K562 (cell line): Measurements from ENCODE around the gene MIEN1. TPM values are rescaled to one million over a fixed set of nuclear protein-coding genes. Genes with fewer than 3 reads are reported as not detected.

Experiments used
- ATAC-seq: fragments of 200-7000 bp; cut with Tn5 transposase; 3 replicates; pipeline ENCODE4 v1.9.1; 2020; ENCODE audit warnings: moderate library complexity
- BruUV-seq: library from RNA; stranded (reverse); fragments of 400-500 nt; replicated peaks from 2 replicates; lab custom pipeline; 2021; lab: Mats Ljungman, UMichigan
- CTCF ChIA-PET: fragments of 300-600 bp; formaldehyde crosslinking; extraction: SDS; loops from one replicate; lab custom pipeline; 2021; ENCODE audit warnings: low intra/inter-chr PET ratio; lab: Yijun Ruan, JAX
- POLR2A ChIA-PET: fragments of 300-600, 350-650 bp; sonication (Branson Sonifier 250); formaldehyde crosslinking; extraction: SDS; loops from one replicate; lab custom pipeline; 2021; ENCODE audit warnings: antibody characterized with exemption, inconsistent platforms; lab: Yijun Ruan, JAX
- DNase-seq, 4 experiments: peaks; one replicate each; pipeline versions ENCODE4 v3.0.0 to v3.0.0-alpha.2; 2011 to 2018; ENCODE audit warnings: low spot score in 3 of 4, mixed read lengths in 3 of 4; ENCODE audit errors: extremely low read depth in 1 of 4
- FAIRE-seq: peaks from 2 replicates; lab custom pipeline; 2011; peaks lifted over from hg19 to GRCh38; lab: Jason Lieb, UNC
- H2AFZ ChIP-seq: 2 replicates; pipeline ENCODE4 v1.6.0; 2011; ENCODE audit warnings: low read depth, low read length, control low read depth, inconsistent platforms
- H3K27ac ChIP-seq: fragments of 200-600 bp; 3 replicates; pipeline ENCODE4 v1.8.0; 2011; ENCODE audit warnings: low read depth, mild to moderate bottlenecking, control low read depth, inconsistent platforms, low read length, moderate library complexity, mixed read lengths; ENCODE audit errors: extremely low read depth
- H3K27me3 ChIP-seq, 2 experiments: fragments of 300-600 bp in 1 of 2; 2 replicates in 1 of 2; 3 replicates in 1 of 2; pipeline versions ENCODE4 v1.6.0 to v1.8.0; 2011; ENCODE audit warnings: inconsistent platforms in 2 of 2, low read length in 2 of 2, mild to moderate bottlenecking in 1 of 2, mixed read lengths in 1 of 2, moderate library complexity in 1 of 2; ENCODE audit not compliant: control insufficient read depth in 2 of 2, insufficient read depth in 2 of 2
- H3K36me3 ChIP-seq: fragments of 300-600 bp; 3 replicates; pipeline ENCODE4 v1.8.0; 2011; ENCODE audit warnings: mild to moderate bottlenecking, low read length, inconsistent platforms; ENCODE audit not compliant: control insufficient read depth, insufficient read depth
- H3K4me1 ChIP-seq, 2 experiments: fragments of 200-600 bp in 1 of 2; replicated peaks in 1 of 2; 2 replicates in 1 of 2; 3 replicates in 1 of 2; pipeline versions ENCODE4 v1.5.1 to v1.8.0; 2011; ENCODE audit warnings: inconsistent platforms in 2 of 2, low read length in 2 of 2, mild to moderate bottlenecking in 1 of 2, mixed read lengths in 1 of 2, moderate library complexity in 1 of 2; ENCODE audit not compliant: control insufficient read depth in 2 of 2, insufficient read depth in 2 of 2
- H3K4me2 ChIP-seq: 2 replicates; pipeline ENCODE4 v1.6.1; 2011; ENCODE audit warnings: low read length, control low read depth, inconsistent platforms, mixed read lengths; ENCODE audit not compliant: insufficient read depth
- H3K4me3 ChIP-seq: fragments of 200-600 bp; sonication (generic), shearing (Covaris generic); 2 replicates; pipeline ENCODE4 v1.5.1; 2016; ENCODE audit warnings: control low read depth, inconsistent platforms
- H3K79me2 ChIP-seq: fragments of 200-600 bp; 3 replicates; pipeline ENCODE4 v1.8.0; 2011; ENCODE audit warnings: low read length, inconsistent platforms; ENCODE audit not compliant: control insufficient read depth, insufficient read depth
- H3K9ac ChIP-seq, 2 experiments: 2 replicates each; pipeline versions ENCODE4 v1.6.0 to v1.6.1; 2011; ENCODE audit warnings: low read depth in 2 of 2, low read length in 2 of 2, control low read depth in 1 of 2, inconsistent platforms in 1 of 2, mild to moderate bottlenecking in 1 of 2, mixed read lengths in 1 of 2; ENCODE audit not compliant: insufficient read depth in 1 of 2
- H3K9me1 ChIP-seq: one replicate; pipeline ENCODE4 v1.6.0; 2011; ENCODE audit warnings: inconsistent platforms, mild to moderate bottlenecking, low read length, moderate library complexity; ENCODE audit not compliant: control insufficient read depth, insufficient read depth
- H3K9me3 ChIP-seq: replicated peaks from 2 replicates; pipeline ENCODE4 v1.5.1; 2011; ENCODE audit warnings: low read depth, low read length, inconsistent platforms; ENCODE audit not compliant: control insufficient read depth, insufficient read depth
- H4K20me1 ChIP-seq: replicated peaks from 2 replicates; pipeline ENCODE4 v1.6.1; 2011; ENCODE audit warnings: low read length, inconsistent platforms, mixed read lengths; ENCODE audit not compliant: control insufficient read depth, insufficient read depth
- ATF3 ChIP-seq, 2 experiments: fragments of 450-650 bp in 1 of 2; sonication (generic) in 1 of 2; formaldehyde crosslinking in 1 of 2; IDR thresholded peaks in 1 of 2; conservative IDR thresholded peaks in 1 of 2; 2 replicates each; pipeline versions ENCODE4 v1.6.1 to v1.8.1; 2016 to 2023; ENCODE audit warnings: mild to moderate bottlenecking in 2 of 2, moderate library complexity in 2 of 2, inconsistent platforms in 1 of 2, missing genetic modification reagents in 1 of 2
- BRD4 ChIP-seq: fragments of 200-600 bp; sonication (generic); IDR thresholded peaks from 2 replicates; pipeline ENCODE4 v1.6.1; 2017; ENCODE audit warnings: inconsistent platforms
- FOSL1 ChIP-seq: fragments of 200-800 bp; sonication (Bioruptor generic); conservative IDR thresholded peaks from 2 replicates; pipeline ENCODE4 v1.6.1; 2016; ENCODE audit warnings: missing genetic modification characterization, missing compliant biosample characterization
- FOXK2 ChIP-seq, 2 experiments: fragments of 450-650 bp; IDR thresholded peaks in 1 of 2; conservative IDR thresholded peaks in 1 of 2; 2 replicates each; pipeline ENCODE4 v1.6.1; 2016; ENCODE audit warnings: low read depth in 2 of 2, mild to moderate bottlenecking in 1 of 2
- FUS ChIP-seq: fragments of 200-400 bp; formaldehyde crosslinking; optimal IDR thresholded peaks from 2 replicates; pipeline ENCODE3; 2017; ENCODE audit warnings: low read depth, low read length
- HNRNPLL ChIP-seq: fragments of 200-400 bp; formaldehyde crosslinking; IDR thresholded peaks from 2 replicates; pipeline ENCODE4 v1.6.1; 2017; ENCODE audit warnings: low read length, low read depth, mild to moderate bottlenecking; ENCODE audit not compliant: poor library complexity, severe bottlenecking
- JUN ChIP-seq, 2 experiments: sonication (generic) in 1 of 2; formaldehyde crosslinking in 1 of 2; IDR thresholded peaks; 2 replicates each; pipeline versions ENCODE4 v1.6.1 to v1.8.0; 2012 to 2022; ENCODE audit warnings: borderline replicate concordance in 2 of 2, mild to moderate bottlenecking in 2 of 2, improper control_type of control experiment in 1 of 2, low read depth in 1 of 2, low read length in 1 of 2, missing genetic modification reagents in 1 of 2
- LEF1 ChIP-seq: fragments of 450-650 bp; IDR thresholded peaks from 2 replicates; pipeline ENCODE4 v1.6.1; 2016; ENCODE audit warnings: mild to moderate bottlenecking
- MCM7 ChIP-seq, 2 experiments: fragments of 450-650 bp; IDR thresholded peaks; 2 replicates each; pipeline ENCODE4 v1.6.1; 2016 to 2018
- MEIS2 ChIP-seq: fragments of 450-650 bp; IDR thresholded peaks from 2 replicates; pipeline ENCODE4 v1.6.1; 2014; ENCODE audit warnings: mild to moderate bottlenecking; ENCODE audit not compliant: partially characterized antibody
- PKNOX1 ChIP-seq: fragments of 450-650 bp; IDR thresholded peaks from 2 replicates; pipeline ENCODE4 v1.6.1; 2016
- POLR2H ChIP-seq: IDR thresholded peaks from 2 replicates; pipeline ENCODE4 v1.6.1; 2016; ENCODE audit warnings: missing genetic modification characterization, low read depth, mild to moderate bottlenecking, control low read depth, missing compliant biosample characterization, moderate library complexity
- TAF9B ChIP-seq: fragments of 450-650 bp; IDR thresholded peaks from 2 replicates; pipeline ENCODE4 v1.6.1; 2018; ENCODE audit warnings: mild to moderate bottlenecking; ENCODE audit not compliant: partially characterized antibody
- ZFP36 ChIP-seq: fragments of 150-350 bp; IDR thresholded peaks from 2 replicates; pipeline ENCODE4 v1.6.1; 2018; ENCODE audit warnings: low read length, low read depth; ENCODE audit not compliant: partially characterized antibody
- ZFP91 ChIP-seq: sonication (generic); formaldehyde crosslinking; IDR thresholded peaks from 2 replicates; pipeline ENCODE4 v1.8.0; 2022; ENCODE audit warnings: mild to moderate bottlenecking, missing genetic modification reagents
- ZNF41 ChIP-seq: fragments of 250-450 bp; sonication (Bioruptor Pico); conservative IDR thresholded peaks from 2 replicates; pipeline ENCODE4 v1.4.0; 2020; ENCODE audit warnings: mild to moderate bottlenecking
- WGBS: fragments of 100-300 bp; shearing (Covaris generic); methylation state at CpG from one replicate; pipeline ENCODE4 v1.1.6; 2016; ENCODE audit warnings: low coverage, mixed read lengths; ENCODE audit not compliant: insufficient coverage; ENCODE audit errors: missing lambda C conversion rate; 5-methylcytosine and 5-hydroxymethylcytosine counted together
- in situ Hi-C: fragments of 300-500 bp; cut with MboI; formaldehyde crosslinking; loops from 4 replicates; pipeline ENCODE4 v1.15.0; 2018; ENCODE audit warnings: inconsistent platforms, mixed read lengths
- intact Hi-C: fragments of 100-400 bp; cut with micrococcal nuclease; formaldehyde crosslinking; loops from 2 replicates; pipeline ENCODE4 v1.14.2; 2022
- polyA plus RNA-seq, 8 experiments: library from polyadenylated mRNA; depleted of rRNA in 4 of 8; stranded (reverse) in 5 of 8; unstranded in 3 of 8; fragments of >200 nt; fragmentation: Nextera tagmentation in 2 of 8; fragmentation: Illumina TruSeq in 1 of 8; extraction: Ambion mirVana in 2 of 8; extraction: Trizol in 1 of 8; gene quantifications; 2 replicates each; pipeline versions ENCODE4 v1.2.1 to v1.2.3, GENCODE V29; 2011 to 2014; ENCODE audit warnings: inconsistent platforms in 1 of 8, missing spikeins in 1 of 8
- total RNA-seq, 7 experiments: library from RNA; depleted of rRNA in 6 of 7; stranded (reverse); fragments of >200 nt in 6 of 7; fragmentation: Illumina TruSeq in 2 of 7; extraction: Trizol in 2 of 7; gene quantifications; 2 replicates each; pipeline versions ENCODE4 v1.2.1 to v1.2.3, GENCODE V29; 2011 to 2021; ENCODE audit warnings: low replicate concordance in 1 of 7

Gene MIEN1
- total and polyA plus RNA-seq, 9 of the 15 experiments (the other 6 are each of a cell fraction or from before 2014, with no cell fraction given): 61.3 to 142 (median 78.9) TPM

GRCh38 chr17:39736319-39737165 lies 6.2 kb upstream of the MIEN1 start:
- no peaks in the 10 kb centered on the region for H3K9me1 ChIP-seq
- no peak overlapping the region for H3K27ac ChIP-seq
- no peaks in the 10 kb centered on the region for H3K36me3 ChIP-seq
- ChIA-PET POLR2A (interaction anchor here (0.5 to 1.1 kb wide), 3 partner anchors 13 to 513 kb away, joined by 3 read pairs; partner anchors contain the start of gene ERBB2), CTCF (no interaction called here)
- BruUV-seq: no TSS peak
- FAIRE-seq (peak; percentile 72), ATAC-seq (no peak), DNase-seq (peak; percentile 24 to 73 (median 50))
- no peak overlapping the region for H3K4me3 ChIP-seq
- peak overlapping the region; percentile 36; the same call in 1 of the 2 replicates for H2AFZ ChIP-seq
- intact Hi-C loops: no loop called here
- peak overlapping the region in 1 of 2 experiments; percentile 55; a peak in 1 of 4 replicates for H3K9ac ChIP-seq
- H4K20me1 ChIP-seq: no peaks in the 10 kb centered on the region
- no peaks in the 10 kb centered on the region for H3K27me3 ChIP-seq
- H3K4me1 ChIP-seq: peaks cover 20 to 43% of the 10 kb centered on the region in 2 experiments
- H3K79me2 ChIP-seq: no peaks in the 10 kb centered on the region
- in situ Hi-C loops: no loop called here
- no peak overlapping the region for H3K4me2 ChIP-seq
- WGBS: 33% methylated on average over 10 of the region's 10 CpGs
- H3K9me3 ChIP-seq: no peaks in the 10 kb centered on the region
- TF ChIP-seq ATF3 (IDR thresholded peaks at IDR 0.05) (peak; percentile 71), ATF3 (CRISPR knock-in tag; conservative IDR thresholded peaks at IDR 0.05) (no peak), ZFP36 (peak; percentile 39), FUS (no peak), ZNF41 (CRISPR knock-in tag) (no peak), BRD4 (no peak), FOXK2 (conservative IDR thresholded peaks at IDR 0.05 in 1 of 2, IDR thresholded peaks at IDR 0.05 in 1 of 2; ENCODE audit: low read depth in 2 of 2) (peak; percentile 38 to 52; a peak in 2 of 4 replicates), JUN (IDR thresholded peaks at IDR 0.05; ENCODE audit: borderline replicate concordance, low read depth, low read length) (0 out of 2 replicates have a peak, but pooled peaks have one; percentile 35), JUN (CRISPR knock-in tag; IDR thresholded peaks at IDR 0.05; ENCODE audit: borderline replicate concordance) (no peak), TAF9B (no peak), POLR2H (tag) (no peak), FOSL1 (peak; percentile 47; the same call in 1 of the 2 replicates), PKNOX1 (peak; percentile 79), MEIS2 (peak; percentile 54), ZFP91 (no peak), LEF1 (no peak), HNRNPLL (no peak), MCM7 (IDR thresholded peaks at IDR 0.05) (no peak)
